Raji (cell line): ENCODE results near the gene ADAM17.

Experiments used
- POLR2A ChIP-seq: IDR thresholded peaks from 2 replicates; pipeline ENCODE4 v1.6.1; 2011; ENCODE audit warnings: low read depth, low read length, control low read depth; ENCODE audit not compliant: insufficient read depth

Gene ADAM17

GRCh38 chr2:9493478-9493877, 62.2 kb downstream of the ADAM17 start:
- no peak for TF ChIP-seq POLR2A

GRCh38 chr2:9492927-9493326, 62.7 kb downstream of the ADAM17 start:
- TF ChIP-seq POLR2A = no peak

GRCh38 chr2:9490789-9491188, 64.8 kb downstream of the ADAM17 start:
- TF ChIP-seq POLR2A = no peak

- no peak for TF ChIP-seq POLR2A
Measured at GRCh38 chr2:9488583-9489547, 66.8 kb downstream of the ADAM17 start.

- TF ChIP-seq POLR2A = no peak
Measured at GRCh38 chr2:9484533-9484932, 71.1 kb downstream of the ADAM17 start.

GRCh38 chr2:9483107-9483506, 72.5 kb downstream of the ADAM17 start:
- no peak for TF ChIP-seq POLR2A

- TF ChIP-seq POLR2A = no peak
Measured at GRCh38 chr2:9480157-9480556, 75.5 kb downstream of the ADAM17 start.

GRCh38 chr2:9478526-9478925, 77.1 kb downstream of the ADAM17 start:
- no peak for TF ChIP-seq POLR2A

- no peak for TF ChIP-seq POLR2A
Measured at GRCh38 chr2:9477914-9478313, 77.7 kb downstream of the ADAM17 start.

GRCh38 chr2:9474361-9475057, 81.1 kb downstream of the ADAM17 start, which contains the start of gene IAH1:
TSS of gene IAH1 (plus strand) at chr2:9474551. CDS start at chr2:9474567, 16 bp downstream.
- TF ChIP-seq POLR2A = no peak

- TF ChIP-seq POLR2A = no peak
Measured at GRCh38 chr2:9473985-9474360, 81.7 kb downstream of the ADAM17 start.

GRCh38 chr2:9473308-9473984, 82.2 kb downstream of the ADAM17 start:
- no peak for TF ChIP-seq POLR2A

- TF ChIP-seq POLR2A = no peak
Measured at GRCh38 chr2:9472511-9472910, 83.1 kb downstream of the ADAM17 start.

GRCh38 chr2:9471206-9471605, 84.4 kb downstream of the ADAM17 start:
- no peak for TF ChIP-seq POLR2A

- TF ChIP-seq POLR2A = no peak
Measured at GRCh38 chr2:9467687-9468086, 87.9 kb downstream of the ADAM17 start.
